Panc1 (cell line): ENCODE measurements around the gene SOX5. TPM values are rescaled to one million over a fixed set of nuclear protein-coding genes. Genes with fewer than 3 reads are reported as not detected.

Experiments used
- ATAC-seq: fragments of 200-7000 bp; cut with Tn5 transposase; 2 replicates; pipeline ENCODE4 v1.9.1; 2020; ENCODE audit warnings: mild to moderate bottlenecking, moderate library complexity
- BruUV-seq: library from RNA; stranded (reverse); fragments of 400-500 nt; replicated peaks from 2 replicates; lab custom pipeline; 2021; lab: Mats Ljungman, UMichigan
- CTCF ChIA-PET: fragments of 300-600 bp; sonication (Branson Sonifier 250); formaldehyde crosslinking; loops from one replicate; lab custom pipeline; 2022; ENCODE audit warnings: antibody characterized with exemption; lab: Charles Lee
- POLR2A ChIA-PET: fragments of 300-600 bp; sonication (Branson Sonifier 250); formaldehyde crosslinking; loops from one replicate; lab custom pipeline; 2022; ENCODE audit warnings: antibody characterized with exemption; lab: Charles Lee
- DNase-seq: peaks from one replicate; pipeline ENCODE4 v3.0.0-alpha.2; 2010; ENCODE audit warnings: low read depth, low spot score
- H3K27ac ChIP-seq: 2 replicates; pipeline ENCODE4 v1.5.1; 2011; ENCODE audit warnings: mild to moderate bottlenecking, low read length, inconsistent platforms
- H3K27me3 ChIP-seq: fragments of 200-500 bp; sonication (Bioruptor generic); 2 replicates; pipeline ENCODE4 v1.6.0; 2014; ENCODE audit warnings: low read length, inconsistent platforms; ENCODE audit not compliant: control insufficient read depth, insufficient read depth
- H3K36me3 ChIP-seq: fragments of 200-500 bp; sonication (Bioruptor generic); 2 replicates; pipeline ENCODE4 v1.5.1; 2014; ENCODE audit warnings: inconsistent platforms, mild to moderate bottlenecking, low read length, moderate library complexity; ENCODE audit not compliant: control insufficient read depth, insufficient read depth
- H3K4me1 ChIP-seq: 2 replicates; pipeline ENCODE4 v1.5.1; 2011; ENCODE audit warnings: inconsistent platforms, mild to moderate bottlenecking, low read length, moderate library complexity; ENCODE audit not compliant: control insufficient read depth, insufficient read depth
- H3K4me3 ChIP-seq, 2 experiments: 2 replicates each; pipeline ENCODE4 v1.5.1; 2011 to 2012; ENCODE audit warnings: low read depth in 2 of 2, low read length in 2 of 2, mild to moderate bottlenecking in 2 of 2, inconsistent platforms in 1 of 2, moderate library complexity in 1 of 2
- H3K9me3 ChIP-seq: fragments of 200-500 bp; sonication (Bioruptor generic); 2 replicates; pipeline ENCODE4 v1.5.1; 2014; ENCODE audit warnings: low read depth, mild to moderate bottlenecking, inconsistent platforms, low read length, moderate library complexity; ENCODE audit not compliant: control insufficient read depth, insufficient read depth
- CTCF ChIP-seq: fragments of 450-650 bp; IDR thresholded peaks from 2 replicates; pipeline ENCODE4 v1.5.1; 2017; ENCODE audit warnings: mild to moderate bottlenecking
- POLR2AphosphoS5 ChIP-seq: IDR thresholded peaks from 2 replicates; pipeline ENCODE4 v1.6.1; 2012; ENCODE audit warnings: mild to moderate bottlenecking, low read depth, low read length, moderate library complexity
- REST ChIP-seq, 2 experiments: IDR thresholded peaks; 2 replicates each; pipeline ENCODE4 v1.6.1; 2011 to 2012; ENCODE audit warnings: low read depth in 2 of 2, control low read depth in 1 of 2, low read length in 1 of 2, mild to moderate bottlenecking in 1 of 2, moderate library complexity in 1 of 2; ENCODE audit not compliant: insufficient read depth in 1 of 2
- SIN3A ChIP-seq: IDR thresholded peaks from 2 replicates; pipeline ENCODE4 v1.6.1; 2012; ENCODE audit warnings: low read depth, mild to moderate bottlenecking, low read length, moderate library complexity, borderline replicate concordance; ENCODE audit not compliant: insufficient read depth
- TCF7L2 ChIP-seq: IDR thresholded peaks from 2 replicates; pipeline ENCODE4 v1.6.1; 2011; ENCODE audit warnings: mild to moderate bottlenecking, low read depth, low read length, inconsistent platforms
- in situ Hi-C: cut with HindIII; loops from 2 replicates; pipeline ENCODE4 v1.10.0; 2016; ENCODE audit warnings: low sequenced_read_pairs, low pct_unique_long_range_greater_than_20kb
- intact Hi-C: fragments of 100-400 bp; cut with micrococcal nuclease; formaldehyde crosslinking; loops from one replicate; pipeline ENCODE4 v1.10.0; 2022; ENCODE audit not compliant: unreplicated experiment
- total RNA-seq: library from RNA; stranded (reverse); gene quantifications from one replicate; pipeline ENCODE4 v1.2.1, GENCODE V29; 2021; ENCODE audit not compliant: unreplicated experiment

SOX5 gene
- total RNA-seq, 1 experiment from 2014 or later = 0.23 TPM

GRCh38 chr12:23898121-23898520 is 51.3 kb downstream of the SOX5 start:
- no peaks in the 10 kb centered on the region for H3K9me3 ChIP-seq
- no TSS peak for BruUV-seq
- TF ChIP-seq CTCF (no peak), POLR2AphosphoS5 (no peak), SIN3A (no peak), TCF7L2 (no peak), REST (IDR thresholded peaks at IDR 0.05; ENCODE audit: insufficient read depth in 1 of 2, low read depth in 2 of 2, low read length in 1 of 2) (no peak)
- H3K27me3 ChIP-seq = no peaks in the 10 kb centered on the region
- intact Hi-C loops (no loop called here), in situ Hi-C loops (no loop called here)
- H3K27ac ChIP-seq = no peak overlapping the region
- CTCF ChIA-PET = no interaction called here
- DNase-seq = no peak
- no peak for ATAC-seq
- POLR2A ChIA-PET = no interaction called here
- no peak overlapping the region for H3K4me3 ChIP-seq
- H3K4me1 ChIP-seq = no peaks in the 10 kb centered on the region
- H3K36me3 ChIP-seq = no peaks in the 10 kb centered on the region

GRCh38 chr12:23895792-23896218 is 53.7 kb downstream of the SOX5 start:
- Histone ChIP-seq H3K4me3 (no peak overlapping the region), H3K9me3 (no peaks in the 10 kb centered on the region), H3K36me3 (no peaks in the 10 kb centered on the region), H3K27me3 (no peaks in the 10 kb centered on the region), H3K27ac (no peak overlapping the region), H3K4me1 (no peaks in the 10 kb centered on the region)
- TF ChIP-seq REST (IDR thresholded peaks at IDR 0.05; ENCODE audit: insufficient read depth in 1 of 2, low read depth in 2 of 2, low read length in 1 of 2) (no peak), POLR2AphosphoS5 (no peak), TCF7L2 (no peak), SIN3A (no peak), CTCF (no peak)
- intact Hi-C loops = no loop called here
- ChIA-PET POLR2A (no interaction called here), CTCF (no interaction called here)
- DNase-seq (no peak), ATAC-seq (no peak)
- in situ Hi-C loops = no loop called here
- no TSS peak for BruUV-seq
